ENCODE results near the gene BDKRB2. TPM values are rescaled to one million over a fixed set of nuclear protein-coding genes. Genes with fewer than 3 reads are reported as not detected.

BDKRB2 gene
- total and polyA plus RNA-seq, 2 of the 8 experiments (the other 6 are each of a cell fraction or from before 2014, with no cell fraction given) = 0.13 to 0.21 TPM

GRCh38 chr14:96201157-96201556, 3.5 kb upstream of the BDKRB2 start:
- Histone ChIP-seq H3K14ac (ENCODE audit: insufficient read length) (no peak overlapping the region), H3K27me3 (replicated peaks in 1 of 4; ENCODE audit: control insufficient read depth in 3 of 4, extremely low read depth in 1 of 4, insufficient read depth in 3 of 4, low read length in 3 of 4) (peaks cover 0 to 22% (median 20%) of the 10 kb centered on the region in 4 experiments; a peak in 6 of 7 replicates), H3K23ac (ENCODE audit: insufficient read length) (no peak overlapping the region), H2BK120ac (replicated peaks; ENCODE audit: low read depth, low read length) (no peak overlapping the region), H3K56ac (replicated peaks; ENCODE audit: insufficient read length, low read depth, low read length) (no peak overlapping the region), H3K4me2 (ENCODE audit: insufficient read depth in 1 of 2, low read depth in 2 of 2, low read length in 2 of 2) (no peak overlapping the region), H3K9ac (replicated peaks in 1 of 4; ENCODE audit: extremely low read depth in 1 of 4, low read depth in 3 of 4, low read length in 3 of 4) (no peak overlapping the region), H3K23me2 (ENCODE audit: low read depth, low read length) (peaks cover 10% of the 10 kb centered on the region; the same call in 1 of the 2 replicates), H3K4me1 (replicated peaks in 1 of 4; ENCODE audit: control insufficient read depth in 3 of 4, insufficient read depth in 4 of 4, low read length in 3 of 4) (peaks cover 0 to 22% (median 7%) of the 10 kb centered on the region in 4 experiments; a peak in 6 of 7 replicates), H4K20me1 (replicated peaks in 1 of 2; ENCODE audit: control insufficient read depth in 1 of 2, insufficient read depth in 2 of 2, low read length in 2 of 2) (no peaks in the 10 kb centered on the region), H4K8ac (ENCODE audit: extremely low read depth, insufficient read depth, low read length) (peak overlapping the region; percentile 57), H3K27ac (ENCODE audit: low read depth, low read length) (no peak overlapping the region), H4K5ac (ENCODE audit: insufficient read length, low read depth, low read length) (no peak overlapping the region), H2BK5ac (ENCODE audit: low read depth, low read length) (no peak overlapping the region), H2AK5ac (ENCODE audit: low read depth, low read length) (no peak overlapping the region), H3K36me3 (ENCODE audit: control insufficient read depth in 2 of 4, insufficient read depth in 4 of 4, low read length in 3 of 4) (no peaks in the 10 kb centered on the region), H3K79me1 (ENCODE audit: low read depth, low read length) (no peaks in the 10 kb centered on the region), H2BK12ac (ENCODE audit: low read depth, low read length) (no peak overlapping the region), H2BK20ac (ENCODE audit: low read length) (no peak overlapping the region), H3K9me3 (ENCODE audit: insufficient read depth in 2 of 2, low read depth in 1 of 2, low read length in 1 of 2) (no peaks in the 10 kb centered on the region), H2BK15ac (ENCODE audit: low read length) (no peak overlapping the region), H4K91ac (replicated peaks; ENCODE audit: insufficient read length, low read length) (no peak overlapping the region), H3K4me3 (ENCODE audit: extremely low read depth in 1 of 4, insufficient read depth in 2 of 4, low read depth in 3 of 4, low read length in 4 of 4) (no peak overlapping the region), H2AFZ (ENCODE audit: low read length) (no peak overlapping the region), H3K79me2 (ENCODE audit: control insufficient read depth in 1 of 2, insufficient read depth in 2 of 2, low read length in 2 of 2) (no peaks in the 10 kb centered on the region), H3K18ac (ENCODE audit: extremely low read depth, low read length) (no peak overlapping the region), H3K4ac (replicated peaks; ENCODE audit: insufficient read length, low read depth, low read length) (no peak overlapping the region)
- ChIA-PET POLR2A (ENCODE audit: partially characterized antibody) (no interaction called here), CTCF (ENCODE audit: partially characterized antibody) (interaction anchor here (0.6 to 1.1 kb wide), 3 partner anchors 13 to 590 kb away, joined by 3 read pairs; no protein-coding TSS in a partner anchor)
- 95% methylated on average over 8 of the region's 8 CpGs; no CpG with 5 or more reads in 1 of the 2 experiments for WGBS, 2 experiments (ENCODE audit: extremely low coverage in 1 of 2, insufficient coverage in 1 of 2, insufficient read length in 1 of 2, insufficient replicate concordance in 2 of 2, low coverage in 1 of 2, low lambda C conversion rate in 2 of 2, missing lambda C conversion rate in 1 of 2)
- DNase-seq (ENCODE audit: low read depth in 1 of 2, low spot score in 2 of 2) = no peak
- no peak for FAIRE-seq
- TF ChIP-seq CHD2 (IDR thresholded peaks at IDR 0.05; ENCODE audit: low read length) = no peak

Data from H1 (cell line).